PC-3 (cell line): Measurements from ENCODE around the gene FAM107A. TPM values are rescaled to one million over a fixed set of nuclear protein-coding genes. Genes with fewer than 3 reads are reported as not detected.

Experiments
- ATAC-seq: fragments of 200-7000 bp; cut with Tn5 transposase; 2 replicates; pipeline ENCODE4 v1.9.1; 2020; ENCODE audit warnings: mild to moderate bottlenecking, moderate library complexity
- BruUV-seq: library from RNA; stranded (reverse); fragments of 400-500 nt; replicated peaks from 2 replicates; lab custom pipeline; 2021; lab: Mats Ljungman, UMichigan
- CTCF ChIA-PET: fragments of 300-600 bp; sonication (Branson Sonifier 250); formaldehyde crosslinking; loops from one replicate; lab custom pipeline; 2022; ENCODE audit warnings: antibody characterized with exemption; lab: Charles Lee
- POLR2A ChIA-PET: fragments of 300-600 bp; sonication (Branson Sonifier 250); formaldehyde crosslinking; loops from one replicate; lab custom pipeline; 2022; ENCODE audit warnings: antibody characterized with exemption; ENCODE audit not compliant: unreplicated experiment; lab: Charles Lee
- DNase-seq: peaks from one replicate; pipeline ENCODE4 v3.0.0-alpha.2; 2015
- H2AFZ ChIP-seq: fragments of 300-600 bp; sonication (generic); 2 replicates; pipeline ENCODE4 v1.6.0; 2016; ENCODE audit warnings: antibody characterized with exemption, low read length
- H3F3A ChIP-seq: fragments of 300-600 bp; sonication (generic); one replicate; pipeline ENCODE4 v1.6.0; 2017; ENCODE audit warnings: antibody characterized with exemption, low read length, control low read depth, mild to moderate bottlenecking; ENCODE audit not compliant: unreplicated experiment
- H3K27ac ChIP-seq: fragments of 300-600 bp; sonication (generic); 2 replicates; pipeline ENCODE4 v1.5.1; 2016; ENCODE audit warnings: mild to moderate bottlenecking, low read length
- H3K27me3 ChIP-seq: fragments of 300-600 bp; sonication (generic); 2 replicates; pipeline ENCODE4 v1.6.1; 2016; ENCODE audit warnings: low read length, mixed read lengths
- H3K36me3 ChIP-seq: fragments of 300-600 bp; sonication (generic); 2 replicates; pipeline ENCODE4 v1.6.1; 2016; ENCODE audit warnings: low read depth, mixed run types, low read length, mixed read lengths
- H3K4me1 ChIP-seq: fragments of 300-600 bp; sonication (generic); 2 replicates; pipeline ENCODE4 v1.5.1; 2016; ENCODE audit warnings: low read length; ENCODE audit not compliant: insufficient read depth
- H3K4me2 ChIP-seq: fragments of 300-600 bp; sonication (generic); 2 replicates; pipeline ENCODE4 v1.6.0; 2016; ENCODE audit warnings: low read length
- H3K4me3 ChIP-seq: fragments of 300-600 bp; sonication (generic); 2 replicates; pipeline ENCODE4 v1.5.1; 2016; ENCODE audit warnings: mild to moderate bottlenecking, low read length, mixed read lengths
- H3K79me2 ChIP-seq: fragments of 300-600 bp; sonication (generic); 2 replicates; pipeline ENCODE4 v1.6.1; 2017; ENCODE audit warnings: low read length, mixed read lengths
- H3K9ac ChIP-seq: fragments of 300-600 bp; sonication (generic); 2 replicates; pipeline ENCODE4 v1.6.0; 2016; ENCODE audit warnings: mild to moderate bottlenecking, low read length
- H3K9me2 ChIP-seq: fragments of 300-600 bp; sonication (generic); replicated peaks from 2 replicates; pipeline ENCODE4 v1.6.1; 2016; ENCODE audit warnings: mixed run types, low read length, mixed read lengths
- H3K9me3 ChIP-seq: fragments of 300-600 bp; sonication (generic); 2 replicates; pipeline ENCODE4 v1.6.1; 2016; ENCODE audit warnings: low read length, mixed read lengths
- H4K20me1 ChIP-seq: fragments of 300-600 bp; sonication (generic); 2 replicates; pipeline ENCODE4 v1.6.1; 2016; ENCODE audit warnings: low read length, mixed read lengths
- CTCF ChIP-seq: fragments of 300-600 bp; sonication (generic); conservative IDR thresholded peaks from 2 replicates; pipeline ENCODE4 v1.5.1; 2017; ENCODE audit warnings: antibody characterized with exemption, low read depth, mild to moderate bottlenecking, low read length
- EZH2 ChIP-seq: fragments of 300-600 bp; sonication (generic); IDR thresholded peaks from one replicate; pipeline ENCODE4 v1.6.1; 2017; ENCODE audit warnings: antibody characterized with exemption, mild to moderate bottlenecking, low read length; ENCODE audit not compliant: unreplicated experiment
- EZH2phosphoT487 ChIP-seq: fragments of 300-600 bp; sonication (generic); IDR thresholded peaks from 2 replicates; pipeline ENCODE4 v1.6.1; 2018; ENCODE audit warnings: mild to moderate bottlenecking, antibody characterized with exemption, low read length, borderline replicate concordance
- intact Hi-C: fragments of 100-400 bp; cut with micrococcal nuclease; formaldehyde crosslinking; loops from 2 replicates; pipeline ENCODE4 v1.9.0; 2023
- total RNA-seq: library from RNA; depleted of rRNA; stranded (reverse); fragments of >200 nt; gene quantifications from 2 replicates; pipeline ENCODE4 v1.2.3, GENCODE V29; 2014

FAM107A gene
- total RNA-seq, 1 experiment from 2014 or later = 0.07 TPM

GRCh38 chr3:58585005-58585786, 8.0 kb upstream of the FAM107A start:
- Histone ChIP-seq H3K36me3 (no peaks in the 10 kb centered on the region), H3K9ac (peak overlapping the region; percentile 69), H2AFZ (peak overlapping the region; percentile 97), H3K27me3 (no peaks in the 10 kb centered on the region), H3K9me3 (no peaks in the 10 kb centered on the region), H3K27ac (no peak overlapping the region), H3K79me2 (no peaks in the 10 kb centered on the region), H3F3A (no peaks in the 10 kb centered on the region), H3K4me3 (peak overlapping the region; percentile 87), H4K20me1 (no peaks in the 10 kb centered on the region), H3K4me1 (peaks cover 13% of the 10 kb centered on the region; the same call in 1 of the 2 replicates), H3K9me2 (no peaks in the 10 kb centered on the region), H3K4me2 (peak overlapping the region; percentile 92)
- TF ChIP-seq CTCF (peak; percentile 71), EZH2phosphoT487 (no peak)
- peak; percentile 85 for DNase-seq
- ATAC-seq = peak; percentile 96
- intact Hi-C loops = loop anchor here (1.0 to 2.0 kb wide), 2 partner anchors 16 to 44 kb away; no protein-coding TSS in a partner anchor
- no TSS peak for BruUV-seq
- CTCF ChIA-PET = interaction anchor here (0.6 to 1.2 kb wide), 5 partner anchors 12 to 45 kb away, joined by 5 to 10 read pairs (median 8); no protein-coding TSS in a partner anchor
- POLR2A ChIA-PET = no interaction called here

GRCh38 chr3:58584690-58585004, 7.5 kb upstream of the FAM107A start:
- Histone ChIP-seq H4K20me1 (no peaks in the 10 kb centered on the region), H3F3A (no peaks in the 10 kb centered on the region), H3K79me2 (no peaks in the 10 kb centered on the region), H3K9me2 (no peaks in the 10 kb centered on the region), H3K4me2 (peak overlapping the region; percentile 92), H3K9me3 (no peaks in the 10 kb centered on the region), H3K36me3 (no peaks in the 10 kb centered on the region), H2AFZ (peak overlapping the region; percentile 97), H3K9ac (peak overlapping the region; percentile 69), H3K4me3 (peak overlapping the region; percentile 87), H3K4me1 (peaks cover 13% of the 10 kb centered on the region; the same call in 1 of the 2 replicates), H3K27ac (no peak overlapping the region), H3K27me3 (no peaks in the 10 kb centered on the region)
- TF ChIP-seq CTCF = no peak
- TF ChIP-seq EZH2phosphoT487 = no peak
- no peak for TF ChIP-seq EZH2
- no TSS peak for BruUV-seq
- ChIA-PET POLR2A (no interaction called here), CTCF (interaction anchor here (1.2 kb wide), 1 partner anchor 46 kb away, joined by 7 read pairs; no protein-coding TSS in a partner anchor)
- intact Hi-C loops = loop anchor here (1.0 to 2.0 kb wide), 2 partner anchors 16 to 45 kb away; no protein-coding TSS in a partner anchor
- DNase-seq = no peak
- peak; percentile 16 for ATAC-seq
